ENCODE data around the gene MBTPS1. TPM values are rescaled to one million over a fixed set of nuclear protein-coding genes. Genes with fewer than 3 reads are reported as not detected.

The MBTPS1 gene
- polyA plus RNA-seq, 3 donors from 2014 or later = 34.9 to 49.6 (median 48.0) TPM

GRCh38 chr16:84143784-84144199 lies 27.1 kb upstream of the MBTPS1 start:
- Mint-ChIP-seq H3K27me3 (ENCODE audit: low read depth in 3 of 3) (peaks cover 0 to 3% (median 2%) of the 10 kb centered on the region in 3 donors), H3K4me1 (peaks cover 10 to 23% of the 10 kb centered on the region in 2 donors), H3K9me3 (no peaks in the 10 kb centered on the region), H3K27ac (peak overlapping the region in 5 of 6 donors; percentile 73 to 90 (median 82)), H3K36me3 (no peaks in the 10 kb centered on the region), H3K4me3 (peak overlapping the region; percentile 90 to 96 (median 94))
- DNase-seq = no peak

- Mint-ChIP-seq H3K9me3 (no peaks in the 10 kb centered on the region), H3K4me1 (peaks cover 10 to 26% of the 10 kb centered on the region in 2 donors), H3K4me3 (peak overlapping the region in 4 of 5 donors; percentile 26 to 95 (median 54)), H3K27me3 (ENCODE audit: low read depth in 3 of 3) (peaks cover 0 to 3% (median 2%) of the 10 kb centered on the region in 3 donors), H3K27ac (no peak overlapping the region), H3K36me3 (no peaks in the 10 kb centered on the region)
- no peak for DNase-seq
Measured at GRCh38 chr16:84143081-84143480, 26.3 kb upstream of the MBTPS1 start.

GRCh38 chr16:84141143-84141670 lies 24.5 kb upstream of the MBTPS1 start:
- Mint-ChIP-seq H3K27me3 (ENCODE audit: low read depth in 3 of 3) (peaks cover 0 to 3% (median 2%) of the 10 kb centered on the region in 3 donors), H3K4me3 (no peak overlapping the region), H3K27ac (no peak overlapping the region), H3K9me3 (no peaks in the 10 kb centered on the region), H3K4me1 (peaks cover 12 to 26% of the 10 kb centered on the region in 2 donors), H3K36me3 (no peaks in the 10 kb centered on the region)
- DNase-seq = no peak

- H3K4me1 Mint-ChIP-seq = peaks cover 9 to 26% of the 10 kb centered on the region in 2 donors
- H3K9me3 Mint-ChIP-seq = no peaks in the 10 kb centered on the region
- no peaks in the 10 kb centered on the region for H3K36me3 Mint-ChIP-seq
- H3K4me3 Mint-ChIP-seq = no peak overlapping the region
- H3K27me3 Mint-ChIP-seq (ENCODE audit: low read depth in 3 of 3) = peaks cover 0 to 2% (median 2%) of the 10 kb centered on the region in 3 donors
- no peak for DNase-seq
- H3K27ac Mint-ChIP-seq = no peak overlapping the region
Measured at GRCh38 chr16:84139628-84140258, 23.0 kb upstream of the MBTPS1 start.

- Mint-ChIP-seq H3K9me3 (no peaks in the 10 kb centered on the region), H3K36me3 (no peaks in the 10 kb centered on the region), H3K4me1 (peaks cover 5 to 20% of the 10 kb centered on the region in 2 donors), H3K27me3 (ENCODE audit: low read depth in 3 of 3) (peaks cover 0 to 2% (median 2%) of the 10 kb centered on the region in 3 donors), H3K27ac (no peak overlapping the region), H3K4me3 (no peak overlapping the region)
- DNase-seq = no peak
Measured at GRCh38 chr16:84138824-84139627, 22.3 kb upstream of the MBTPS1 start.

- H3K9me3 Mint-ChIP-seq = no peaks in the 10 kb centered on the region
- peaks cover 4 to 14% of the 10 kb centered on the region in 2 donors for H3K4me1 Mint-ChIP-seq
- peaks cover 0 to 2% (median 2%) of the 10 kb centered on the region in 3 donors for H3K27me3 Mint-ChIP-seq (ENCODE audit: low read depth in 3 of 3)
- H3K36me3 Mint-ChIP-seq = no peaks in the 10 kb centered on the region
- no peak for DNase-seq
- no peak overlapping the region for H3K27ac Mint-ChIP-seq
- no peak overlapping the region for H3K4me3 Mint-ChIP-seq
Measured at GRCh38 chr16:84138500-84138823, 21.7 kb upstream of the MBTPS1 start.

GRCh38 chr16:84137769-84138357 lies 21.1 kb upstream of the MBTPS1 start:
- no peak overlapping the region for H3K4me3 Mint-ChIP-seq

GRCh38 chr16:84137287-84137686 lies 20.5 kb upstream of the MBTPS1 start:
- H3K27me3 Mint-ChIP-seq (ENCODE audit: low read depth in 3 of 3) = peaks cover 0 to 2% (median 0%) of the 10 kb centered on the region in 3 donors
- no peak for DNase-seq
- no peak overlapping the region for H3K27ac Mint-ChIP-seq
- H3K4me1 Mint-ChIP-seq = peaks cover 4 to 6% of the 10 kb centered on the region in 2 donors
- no peak overlapping the region for H3K4me3 Mint-ChIP-seq
- no peaks in the 10 kb centered on the region for H3K36me3 Mint-ChIP-seq
- H3K9me3 Mint-ChIP-seq = no peaks in the 10 kb centered on the region

More at GRCh38 chr16:84137769-84138357, 21.1 kb upstream of the MBTPS1 start:
- Mint-ChIP-seq H3K36me3 (no peaks in the 10 kb centered on the region), H3K27me3 (ENCODE audit: low read depth in 3 of 3) (peaks cover 0 to 2% (median 0%) of the 10 kb centered on the region in 3 donors), H3K4me1 (peaks cover 4 to 8% of the 10 kb centered on the region in 2 donors), H3K27ac (no peak overlapping the region), H3K9me3 (no peaks in the 10 kb centered on the region)
- no peak for DNase-seq

- H3K27ac Mint-ChIP-seq = peak overlapping the region in 2 of 6 donors; percentile 20 to 74
- peaks cover 4 to 6% of the 10 kb centered on the region in 2 donors for H3K4me1 Mint-ChIP-seq
- no peak for DNase-seq
- H3K9me3 Mint-ChIP-seq = no peaks in the 10 kb centered on the region
- H3K36me3 Mint-ChIP-seq = no peaks in the 10 kb centered on the region
- no peak overlapping the region for H3K4me3 Mint-ChIP-seq
- peaks cover 0 to 2% (median 0%) of the 10 kb centered on the region in 3 donors for H3K27me3 Mint-ChIP-seq (ENCODE audit: low read depth in 3 of 3)
Measured at GRCh38 chr16:84136331-84137125, 19.8 kb upstream of the MBTPS1 start.

- DNase-seq = no peak
- no peak overlapping the region for H3K4me3 Mint-ChIP-seq
- H3K27ac Mint-ChIP-seq = peak overlapping the region in 1 of 6 donors; percentile 38
- H3K27me3 Mint-ChIP-seq (ENCODE audit: low read depth in 3 of 3) = peaks cover 0 to 2% (median 0%) of the 10 kb centered on the region in 3 donors
- no peaks in the 10 kb centered on the region for H3K9me3 Mint-ChIP-seq
- peaks cover 0 to 1% of the 10 kb centered on the region in 2 donors for H3K4me1 Mint-ChIP-seq
- H3K36me3 Mint-ChIP-seq = peaks cover 7 to 17% (median 15%) of the 10 kb centered on the region in 3 donors
Measured at GRCh38 chr16:84132527-84133285, 16.0 kb upstream of the MBTPS1 start.

GRCh38 chr16:84131117-84131516 lies 14.4 kb upstream of the MBTPS1 start:
- Mint-ChIP-seq H3K36me3 (peaks cover 7 to 23% (median 15%) of the 10 kb centered on the region in 3 donors), H3K27me3 (ENCODE audit: low read depth in 3 of 3) (no peaks in the 10 kb centered on the region), H3K4me1 (no peaks in the 10 kb centered on the region), H3K27ac (no peak overlapping the region), H3K9me3 (no peaks in the 10 kb centered on the region), H3K4me3 (no peak overlapping the region)
- DNase-seq = no peak

GRCh38 chr16:84124257-84125073 lies 7.7 kb upstream of the MBTPS1 start:
- H3K27me3 Mint-ChIP-seq (ENCODE audit: low read depth in 3 of 3) = no peaks in the 10 kb centered on the region
- H3K4me3 Mint-ChIP-seq = no peak overlapping the region
- H3K27ac Mint-ChIP-seq = no peak overlapping the region

More at GRCh38 chr16:84124257-84125073, 7.7 kb upstream of the MBTPS1 start:
- DNase-seq = no peak
- Mint-ChIP-seq H3K9me3 (no peaks in the 10 kb centered on the region), H3K36me3 (peaks cover 1 to 15% (median 5%) of the 10 kb centered on the region in 3 donors), H3K4me1 (no peaks in the 10 kb centered on the region)

Data from immature natural killer cell (primary cell).